OCI-LY1 (cell line): ENCODE measurements around the gene JPH3.

Source experiments
- EZH2 ChIP-seq: fragments of 200-600 bp; sonication (generic), shearing (Covaris generic); IDR thresholded peaks from 2 replicates; pipeline ENCODE4 v1.8.0; 2017; ENCODE audit warnings: borderline replicate concordance, mixed run types, mild to moderate bottlenecking, antibody characterized with exemption, low read length, moderate library complexity, mixed read lengths
- TF ChIP-seq, protein P1 (sequence below): fragments of 200-600 bp; sonication (generic), shearing (Covaris generic); IDR thresholded peaks from 2 replicates; pipeline ENCODE4 v1.5.1; 2017; ENCODE audit warnings: mild to moderate bottlenecking, antibody characterized with exemption, low read length, moderate library complexity, mixed read lengths

- TF ChIP-seq, protein P1, sequence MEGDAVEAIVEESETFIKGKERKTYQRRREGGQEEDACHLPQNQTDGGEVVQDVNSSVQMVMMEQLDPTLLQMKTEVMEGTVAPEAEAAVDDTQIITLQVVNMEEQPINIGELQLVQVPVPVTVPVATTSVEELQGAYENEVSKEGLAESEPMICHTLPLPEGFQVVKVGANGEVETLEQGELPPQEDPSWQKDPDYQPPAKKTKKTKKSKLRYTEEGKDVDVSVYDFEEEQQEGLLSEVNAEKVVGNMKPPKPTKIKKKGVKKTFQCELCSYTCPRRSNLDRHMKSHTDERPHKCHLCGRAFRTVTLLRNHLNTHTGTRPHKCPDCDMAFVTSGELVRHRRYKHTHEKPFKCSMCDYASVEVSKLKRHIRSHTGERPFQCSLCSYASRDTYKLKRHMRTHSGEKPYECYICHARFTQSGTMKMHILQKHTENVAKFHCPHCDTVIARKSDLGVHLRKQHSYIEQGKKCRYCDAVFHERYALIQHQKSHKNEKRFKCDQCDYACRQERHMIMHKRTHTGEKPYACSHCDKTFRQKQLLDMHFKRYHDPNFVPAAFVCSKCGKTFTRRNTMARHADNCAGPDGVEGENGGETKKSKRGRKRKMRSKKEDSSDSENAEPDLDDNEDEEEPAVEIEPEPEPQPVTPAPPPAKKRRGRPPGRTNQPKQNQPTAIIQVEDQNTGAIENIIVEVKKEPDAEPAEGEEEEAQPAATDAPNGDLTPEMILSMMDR: no peak
- TF ChIP-seq EZH2: no peak
These were observed 103.5 kb downstream of the JPH3 start for GRCh38 chr16:87705771-87706277.
